GM21723 (cell line): ENCODE results near the gene UNC5B.
"Not testable (repeated sequence)": the region's sequence is repeated elsewhere in the genome, so short reads cannot be mapped to it uniquely, and the experiment has no call there.

Experiments
- ATAC-seq: cut with Tn5 transposase; IDR thresholded peaks from one replicate; pipeline ENCODE4 v1.9.1; 2021; ENCODE audit warnings: mild to moderate bottlenecking, moderate library complexity; ENCODE audit not compliant: unreplicated experiment

UNC5B gene

DNA sequence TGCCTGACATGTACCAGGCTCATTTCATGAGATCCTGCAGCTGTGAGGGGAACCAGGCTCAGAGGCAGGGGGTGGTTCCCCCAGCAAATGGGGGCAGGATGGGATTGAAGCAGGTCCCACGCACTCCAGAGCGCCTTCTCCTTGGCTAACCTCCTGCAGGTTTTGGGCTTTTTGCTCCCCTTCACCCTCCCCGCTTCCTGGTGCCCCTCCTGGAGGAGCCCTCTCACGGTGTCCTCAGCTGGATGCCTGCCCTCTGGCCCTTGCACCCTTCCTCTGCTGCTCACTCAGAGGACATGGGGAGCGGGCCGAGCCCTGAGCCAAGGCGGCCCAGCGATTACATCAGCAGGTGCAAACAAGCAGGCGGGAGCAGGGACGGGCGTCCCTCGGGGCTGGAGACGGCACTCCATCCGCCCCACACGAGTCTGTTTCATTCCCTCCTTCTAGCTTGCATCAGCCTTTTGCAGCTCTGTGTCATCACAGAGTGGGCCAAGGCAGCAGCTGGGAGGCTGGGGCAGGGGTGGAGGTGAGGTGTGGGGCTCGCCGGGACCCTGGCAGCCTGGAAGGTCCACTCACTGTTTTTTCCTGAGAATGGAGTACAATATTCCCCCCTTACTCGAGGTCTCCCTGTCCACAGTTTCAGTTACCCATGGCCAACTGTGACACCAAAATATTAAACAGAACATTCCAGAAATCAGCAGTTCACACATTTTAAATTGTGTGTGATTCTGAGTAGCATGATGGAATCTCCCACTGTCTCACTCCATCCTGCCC, 54.0 kb downstream of the UNC5B start:
- no peak for ATAC-seq

DNA sequence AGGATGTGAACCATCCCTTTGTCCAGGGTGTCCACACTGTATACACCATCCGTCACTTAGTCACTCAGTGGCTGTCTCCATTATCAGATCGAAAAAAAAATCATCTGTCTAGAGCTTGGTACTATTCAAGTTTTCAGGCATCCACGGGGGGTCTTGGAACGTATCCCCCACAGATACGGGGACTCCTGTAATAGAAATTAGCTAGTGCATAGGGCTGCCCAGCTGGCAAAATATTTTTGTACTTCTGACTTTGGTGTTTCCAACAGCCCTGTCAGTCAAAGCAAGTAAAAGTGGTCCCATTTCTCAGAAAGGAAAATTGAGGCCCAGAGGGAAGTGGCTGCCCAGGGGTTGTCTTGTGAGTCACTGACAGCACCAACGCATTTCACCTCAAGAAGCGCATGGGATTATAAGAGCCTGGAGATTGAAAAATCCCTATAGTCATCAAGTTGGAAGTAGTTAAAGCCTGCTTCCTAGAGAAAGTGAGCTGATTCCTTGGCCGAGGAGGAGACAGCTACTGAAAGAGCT, 54.6 kb downstream of the UNC5B start:
- no peak for ATAC-seq

DNA sequence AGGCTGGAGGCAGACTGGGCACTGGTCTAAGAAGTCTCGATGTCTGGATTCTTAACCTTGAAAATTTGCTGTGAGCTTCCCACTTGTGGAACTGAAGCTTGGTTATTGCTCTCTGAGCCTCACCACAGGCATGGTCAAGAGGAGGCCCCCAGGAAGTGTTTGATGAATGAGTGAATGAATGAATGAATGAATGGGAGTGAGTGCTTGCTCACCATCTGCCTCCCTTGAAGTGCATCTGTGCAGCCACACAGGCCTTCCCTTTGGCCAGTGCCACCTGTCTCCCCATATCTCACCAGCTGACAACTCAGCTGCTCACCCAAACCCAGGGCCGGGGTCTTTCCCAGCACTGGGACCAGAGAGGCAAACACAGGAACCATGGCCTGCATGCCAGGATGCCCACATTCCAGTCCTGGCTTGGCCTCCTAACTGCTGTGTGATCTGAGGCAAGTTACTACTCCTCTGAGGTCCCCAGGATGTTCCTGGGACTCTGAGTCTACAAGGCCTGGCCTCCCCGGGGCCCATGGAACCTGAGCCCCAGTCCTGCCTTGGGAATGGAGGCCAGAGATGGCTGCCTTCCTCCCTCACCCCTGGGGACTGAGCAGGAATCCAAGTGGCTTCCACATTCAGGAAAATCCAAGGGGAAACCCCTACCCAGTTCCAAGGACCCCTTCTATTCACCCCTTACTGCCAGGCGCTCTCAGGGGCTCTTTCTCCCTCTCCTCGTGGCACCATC, 55.3 kb downstream of the UNC5B start:
- ATAC-seq: no peak

DNA sequence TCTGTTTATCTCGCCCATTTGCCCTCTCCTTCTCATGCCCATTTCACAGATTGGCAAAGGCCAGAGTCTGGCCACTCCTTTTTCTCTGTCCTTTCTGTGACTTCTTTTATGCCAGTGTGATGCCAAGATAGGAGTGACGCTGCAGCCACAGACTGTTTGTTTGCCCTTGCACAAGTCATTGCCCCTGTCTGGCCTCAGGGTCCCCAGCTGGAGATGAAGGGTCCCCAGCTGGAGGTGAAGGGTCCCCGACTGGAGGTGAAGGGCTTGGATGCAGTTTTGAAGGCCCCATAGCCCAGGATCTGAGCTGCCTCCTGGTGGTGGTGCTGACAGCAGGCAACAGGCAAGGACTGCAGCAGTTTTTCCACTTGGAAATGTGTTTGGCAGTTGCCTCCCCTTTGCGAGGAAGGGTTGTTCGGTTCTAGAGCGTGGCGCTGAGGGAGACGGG, 55.9 kb downstream of the UNC5B start:
- ATAC-seq: no peak

DNA sequence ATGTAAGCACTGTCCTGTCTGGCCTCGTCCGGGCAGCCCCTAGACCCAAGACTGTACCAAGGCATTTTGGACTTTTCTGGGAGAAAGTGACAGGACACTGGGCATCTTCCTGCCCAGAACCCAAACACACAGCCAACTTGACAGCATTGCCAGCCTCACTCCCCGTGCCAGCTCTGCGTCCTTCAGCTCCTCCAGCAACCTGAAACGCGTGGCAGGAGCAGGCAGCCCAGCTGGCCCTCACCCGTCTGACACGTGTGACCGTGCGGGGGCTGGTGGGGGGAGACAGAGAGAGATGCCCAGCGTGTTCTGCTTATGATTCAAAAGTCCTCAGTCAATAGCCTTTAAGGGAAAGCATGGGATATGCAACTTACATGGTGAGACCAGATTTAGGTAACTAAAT, 56.4 kb downstream of the UNC5B start:
- no peak for ATAC-seq

DNA sequence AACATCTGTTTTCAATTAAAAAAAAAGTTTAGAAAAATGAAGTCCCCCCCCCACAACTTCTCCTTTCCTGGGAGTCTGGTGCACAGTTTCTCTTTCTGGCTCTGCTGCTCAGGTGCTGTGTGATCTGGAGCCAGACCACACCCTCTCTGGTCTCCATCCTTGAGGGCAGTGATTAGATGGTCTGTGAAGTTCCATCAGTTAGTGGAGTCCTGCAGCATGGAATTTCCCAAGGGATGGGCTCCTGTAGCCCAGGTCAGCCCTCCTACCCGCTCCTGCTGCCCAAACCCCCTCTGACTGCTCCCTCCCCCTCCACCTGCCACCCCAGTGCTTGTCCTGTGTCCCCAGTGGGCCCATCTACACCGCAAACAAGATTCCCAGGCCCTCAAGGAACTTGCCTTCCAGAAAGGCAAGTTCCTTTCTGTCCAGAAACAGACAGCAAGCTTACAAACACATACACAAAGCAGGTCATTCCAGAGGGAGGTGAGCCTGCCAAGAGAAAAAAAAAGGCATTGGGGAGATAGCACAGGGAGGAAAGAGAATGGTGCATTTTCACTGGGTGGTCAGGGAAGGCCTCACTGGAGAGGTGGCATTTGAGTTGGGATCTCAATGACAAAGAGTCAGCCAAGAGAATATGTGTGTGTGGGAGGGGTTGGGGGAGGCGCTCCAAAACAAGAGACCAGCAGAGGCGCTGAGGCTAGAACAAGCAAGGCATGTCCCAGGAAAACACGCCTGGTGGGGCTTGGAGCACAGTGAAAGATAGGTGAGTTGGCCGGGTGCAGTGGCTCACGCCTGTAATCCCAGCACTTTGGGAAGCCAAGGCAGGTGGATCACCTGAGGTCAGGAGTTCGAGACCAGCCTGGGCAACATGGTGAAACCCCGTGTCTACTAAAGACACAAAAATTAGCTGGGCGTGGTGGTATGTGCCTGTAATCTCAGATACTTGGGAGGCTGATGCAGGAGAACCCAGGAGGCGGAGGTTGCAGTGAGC, 57.2 kb downstream of the UNC5B start:
- no peak for ATAC-seq

DNA sequence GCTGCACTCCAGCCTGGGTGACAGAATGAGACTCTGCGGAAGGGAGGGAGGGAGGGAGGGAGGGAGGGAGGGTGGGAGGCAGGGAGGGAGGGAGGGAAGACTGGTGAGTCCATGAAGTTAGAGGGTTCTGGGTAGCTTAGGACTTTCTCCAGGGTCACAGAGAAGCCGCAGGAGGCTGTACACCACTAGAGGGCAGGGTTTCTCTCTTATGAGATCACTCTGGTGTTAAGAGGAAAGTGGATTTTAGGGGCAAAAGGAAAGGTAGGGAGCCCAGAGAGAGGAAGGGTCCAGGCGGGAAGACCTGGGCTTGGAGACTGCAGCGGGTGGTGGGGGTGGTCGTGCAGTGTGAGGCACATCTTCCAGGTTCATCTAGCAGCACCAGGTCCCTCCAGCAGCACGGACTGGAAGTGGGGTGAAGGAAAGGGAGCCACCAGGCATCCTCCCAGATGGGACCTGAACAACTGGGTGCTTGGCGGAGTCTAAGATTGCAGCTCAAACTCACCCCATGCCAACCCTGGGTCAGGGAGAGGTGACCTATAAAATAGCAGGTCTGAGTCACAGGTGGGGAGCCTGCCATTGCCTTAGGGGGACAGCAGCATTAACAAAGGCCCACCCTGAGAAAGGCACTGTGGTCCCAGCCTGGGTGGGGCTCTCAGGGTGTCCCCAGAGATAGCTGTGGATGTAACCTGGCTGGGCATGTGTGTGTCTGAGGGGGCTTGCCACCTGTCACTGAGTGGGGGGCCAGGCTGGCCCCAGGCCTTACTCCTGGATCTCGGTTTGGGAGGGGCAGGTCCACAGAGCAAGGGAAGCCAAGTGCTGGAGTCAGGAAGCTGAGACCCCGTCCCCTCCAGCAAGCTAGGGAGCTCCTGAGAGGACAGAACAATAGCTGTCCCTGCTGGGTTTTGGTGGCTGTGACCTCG, 58.2 kb downstream of the UNC5B start:
- no peak for ATAC-seq

DNA sequence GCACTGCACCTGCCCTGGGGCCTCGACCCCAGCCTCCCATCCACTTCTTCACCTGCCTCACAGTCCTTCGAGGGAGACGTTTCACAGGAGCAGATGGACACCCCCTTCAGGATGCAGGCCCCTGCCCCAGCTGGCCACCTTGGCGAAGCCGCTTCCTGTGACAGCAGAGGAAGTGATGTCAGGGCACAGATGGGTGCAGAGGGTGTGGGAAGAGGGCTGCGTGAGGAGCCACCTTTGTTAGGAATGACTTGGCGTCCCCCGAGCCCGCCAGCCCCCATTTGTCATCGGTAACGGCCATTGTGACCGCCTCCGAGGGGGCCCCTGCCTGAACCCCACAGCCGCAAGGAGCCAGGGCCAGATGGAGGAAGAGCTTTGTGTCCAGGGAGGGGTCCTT, 59.3 kb downstream of the UNC5B start:
- no peak for ATAC-seq

DNA sequence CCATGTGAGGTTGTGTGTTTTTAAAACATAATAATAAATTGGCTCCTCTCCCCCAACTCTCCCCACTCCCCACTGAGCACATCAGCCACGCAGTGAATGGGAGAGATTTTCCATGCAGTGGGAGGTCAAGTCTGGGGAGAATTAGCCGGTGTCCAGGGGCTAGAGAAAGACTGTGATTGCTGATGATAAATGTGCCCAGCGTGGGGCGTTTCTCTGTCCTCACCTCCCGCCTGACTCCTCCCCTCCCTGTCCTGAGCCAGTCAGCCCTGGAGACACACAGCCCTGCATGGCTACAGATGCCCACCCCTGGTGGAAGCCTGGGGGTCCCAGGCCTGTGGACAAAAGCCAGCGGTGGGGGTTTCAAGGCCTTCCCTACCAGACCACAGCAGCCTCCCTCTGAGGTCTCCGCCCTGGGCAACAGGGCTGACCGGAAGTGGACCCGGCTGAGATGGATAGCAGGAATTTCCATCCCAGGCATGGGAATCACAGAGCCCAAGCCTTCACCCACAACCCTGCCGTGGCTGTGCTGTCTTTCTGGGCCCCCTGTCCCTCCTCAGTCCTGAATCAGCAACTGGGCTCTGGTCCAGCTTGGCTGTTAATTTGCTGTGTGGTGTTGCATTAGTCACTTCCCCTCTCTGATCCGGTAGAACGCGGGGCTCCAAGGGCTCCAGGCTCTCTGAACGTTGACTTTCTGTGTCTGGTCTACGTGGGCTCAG, 59.8 kb downstream of the UNC5B start:
- no peak for ATAC-seq

DNA sequence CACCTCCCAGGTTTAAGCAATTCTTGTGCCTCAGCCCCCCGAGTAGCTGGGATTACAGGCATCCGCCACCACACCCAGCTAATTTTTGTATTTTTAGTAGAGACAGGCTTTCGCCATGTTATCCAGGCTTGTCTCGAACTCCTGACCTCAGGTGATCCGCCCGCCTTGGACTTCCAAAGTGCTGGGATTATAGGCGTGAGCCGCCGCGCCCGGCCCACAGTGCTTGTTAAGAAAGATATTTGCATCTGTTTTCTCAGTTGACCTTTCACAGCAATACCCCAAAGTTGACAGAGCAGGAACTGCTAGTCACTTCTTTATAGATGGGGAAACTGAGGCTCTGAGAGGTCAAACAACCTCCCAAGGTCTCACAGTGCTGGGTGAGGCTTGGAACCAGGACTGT, 60.6 kb downstream of the UNC5B start:
- not testable (repeated sequence) for ATAC-seq

DNA sequence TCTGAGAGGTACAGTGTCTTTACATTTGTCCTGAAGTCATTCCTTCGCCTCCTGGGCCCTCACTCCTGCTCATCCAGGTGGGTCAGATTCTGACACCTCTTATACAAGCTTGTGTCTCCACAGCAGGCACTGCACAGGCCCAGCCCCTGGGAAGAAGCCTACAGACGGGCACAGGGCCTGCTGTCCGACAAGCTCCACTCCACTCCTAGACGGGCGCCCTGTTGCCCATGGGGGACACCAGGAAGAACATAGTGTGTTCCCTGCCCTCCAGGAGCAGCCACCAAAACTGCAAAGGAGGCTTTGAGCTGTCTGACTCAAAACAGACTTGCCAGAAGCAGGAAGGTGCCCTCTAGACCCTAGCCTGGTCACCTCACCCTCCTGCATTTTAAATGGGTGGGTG, 61.1 kb downstream of the UNC5B start:
- ATAC-seq: no peak

DNA sequence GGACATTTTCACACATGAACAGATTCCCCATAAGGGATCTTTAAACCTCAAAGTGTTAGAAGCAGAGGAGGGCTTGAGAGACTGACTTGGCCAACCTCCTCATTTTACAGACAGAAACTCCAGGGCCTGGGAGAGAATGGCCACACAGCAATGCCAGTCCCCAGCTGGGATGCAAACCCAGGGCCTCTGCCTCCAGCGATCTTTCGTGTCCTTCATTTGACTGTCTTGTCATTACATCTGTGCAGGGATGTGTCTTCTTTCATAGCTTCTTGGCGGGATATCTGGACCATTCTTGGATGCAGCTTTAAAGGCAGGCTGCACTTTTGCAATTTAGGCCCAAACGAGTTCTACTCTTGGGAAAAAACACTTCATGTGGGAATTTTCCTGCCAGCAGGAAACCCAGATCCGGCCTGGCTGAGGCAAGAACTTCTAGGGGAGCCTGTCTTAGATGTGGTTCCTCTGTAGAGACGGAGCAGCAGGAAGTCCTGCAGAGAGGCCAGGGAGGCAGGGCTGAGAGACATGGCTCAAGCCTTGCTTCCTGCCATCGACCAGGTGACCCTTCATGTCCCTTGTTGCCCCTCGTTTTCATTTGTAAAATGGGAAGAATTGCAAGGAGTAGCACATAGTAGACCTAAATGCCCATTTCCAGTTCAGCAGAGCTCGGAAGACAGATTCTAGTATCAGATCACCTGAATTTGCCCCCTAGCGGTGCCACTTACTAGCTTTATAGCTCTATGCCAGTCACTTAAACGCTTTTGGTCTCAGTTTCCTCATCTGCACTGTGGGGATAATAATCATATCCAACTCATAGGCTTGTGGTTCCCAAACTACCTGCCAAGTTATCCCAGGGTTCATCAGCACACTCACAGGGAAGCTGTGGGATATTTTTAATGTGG, 62.8 kb downstream of the UNC5B start:
- ATAC-seq: no peak

DNA sequence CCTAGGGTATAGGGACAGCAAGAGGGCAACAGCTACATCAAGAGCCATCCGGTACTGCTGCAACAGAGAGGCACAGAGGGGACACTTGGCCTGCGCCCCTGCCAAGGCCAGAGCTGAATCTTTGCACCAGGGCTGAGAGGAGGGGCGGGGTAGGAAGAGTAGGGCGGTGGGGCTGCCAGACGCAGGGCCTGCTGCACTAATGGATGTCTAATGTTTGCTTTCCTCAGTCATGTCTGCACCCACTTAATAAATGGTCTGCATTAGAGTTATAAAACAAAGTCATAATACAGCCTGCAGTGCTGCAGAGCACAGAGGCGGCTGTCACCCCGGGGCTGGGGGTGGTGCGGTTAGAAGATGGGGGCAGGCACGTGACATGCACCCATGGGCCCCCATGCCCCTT, 64.5 kb downstream of the UNC5B start:
- no peak for ATAC-seq

DNA sequence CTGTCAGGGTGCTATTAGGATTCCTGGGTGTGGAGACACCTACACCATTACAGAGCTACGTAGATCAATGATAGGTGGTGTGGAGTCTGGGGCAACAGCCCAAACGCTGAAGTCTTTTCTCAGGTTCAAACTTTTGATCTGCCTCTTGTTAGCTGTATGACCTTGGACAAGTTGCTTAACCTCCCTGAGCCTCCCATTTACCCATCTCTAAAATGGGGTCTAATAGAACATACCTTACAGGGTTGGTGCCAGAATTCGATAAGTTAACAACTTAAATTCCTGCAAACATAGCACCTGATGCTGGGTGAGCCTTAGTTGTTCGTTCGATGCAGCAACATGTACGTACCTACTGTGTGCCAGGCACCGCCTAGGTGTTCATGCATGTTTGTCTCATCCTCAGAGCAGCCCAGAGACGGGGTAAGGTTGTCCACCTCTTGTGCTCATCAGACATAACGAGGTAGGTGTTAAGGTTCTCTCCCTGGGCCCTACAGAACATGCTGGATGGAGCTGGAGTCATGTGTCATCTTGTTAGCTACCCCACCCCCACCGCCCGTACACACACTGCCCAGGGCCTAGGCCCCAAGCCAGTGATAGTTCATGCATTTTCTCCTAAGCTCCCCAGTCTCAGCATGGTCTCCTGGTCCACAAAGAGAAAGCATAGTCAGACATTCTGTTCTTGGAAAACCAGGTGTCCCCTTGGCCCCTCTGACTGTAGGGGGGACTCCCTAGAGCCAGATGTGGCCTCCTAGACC, 65.7 kb downstream of the UNC5B start:
- ATAC-seq: no peak

DNA sequence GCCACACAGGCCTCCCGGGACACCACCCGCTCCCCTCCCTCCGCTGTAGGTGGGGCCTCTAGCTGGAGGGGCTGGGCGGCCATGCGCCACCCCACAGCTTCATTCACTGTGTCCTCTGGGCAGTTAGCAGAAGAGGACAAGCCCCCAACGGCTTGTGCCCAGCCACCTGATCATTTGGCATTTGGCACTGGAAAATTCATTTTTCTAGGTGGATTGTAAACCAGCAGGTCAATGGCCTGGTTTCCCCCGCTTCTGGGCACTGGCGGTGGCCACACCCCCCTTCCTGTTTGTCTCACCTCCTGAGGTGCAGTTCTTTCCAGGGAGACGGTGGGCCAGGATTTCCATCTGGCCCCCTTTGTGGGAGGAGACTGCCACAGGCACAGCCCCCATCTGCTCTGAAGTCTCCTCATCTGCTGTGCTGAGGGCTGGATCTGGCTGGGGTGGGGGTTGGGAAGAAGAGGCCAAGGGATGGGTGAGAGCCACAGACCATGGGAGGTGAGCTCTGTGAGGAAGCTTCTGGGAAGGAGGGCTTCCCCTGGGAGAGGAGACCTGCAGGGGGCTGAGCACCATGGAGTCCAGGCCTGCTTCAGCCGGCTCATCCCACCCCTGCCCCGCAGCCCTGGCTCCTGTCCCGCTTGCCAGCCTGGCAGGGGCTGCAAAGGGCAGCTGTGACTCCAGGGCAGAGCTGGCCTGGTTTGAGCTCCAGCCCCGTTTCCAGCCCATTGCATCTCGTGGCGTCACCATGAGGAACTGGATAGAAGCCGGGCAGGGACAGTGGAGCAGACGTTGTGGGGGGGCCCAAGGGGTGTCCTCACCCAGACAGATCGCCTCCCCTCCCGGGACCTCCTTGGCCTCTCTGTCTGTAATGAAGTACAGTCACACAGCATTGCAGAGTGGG, 66.6 kb downstream of the UNC5B start:
- ATAC-seq: no peak

DNA sequence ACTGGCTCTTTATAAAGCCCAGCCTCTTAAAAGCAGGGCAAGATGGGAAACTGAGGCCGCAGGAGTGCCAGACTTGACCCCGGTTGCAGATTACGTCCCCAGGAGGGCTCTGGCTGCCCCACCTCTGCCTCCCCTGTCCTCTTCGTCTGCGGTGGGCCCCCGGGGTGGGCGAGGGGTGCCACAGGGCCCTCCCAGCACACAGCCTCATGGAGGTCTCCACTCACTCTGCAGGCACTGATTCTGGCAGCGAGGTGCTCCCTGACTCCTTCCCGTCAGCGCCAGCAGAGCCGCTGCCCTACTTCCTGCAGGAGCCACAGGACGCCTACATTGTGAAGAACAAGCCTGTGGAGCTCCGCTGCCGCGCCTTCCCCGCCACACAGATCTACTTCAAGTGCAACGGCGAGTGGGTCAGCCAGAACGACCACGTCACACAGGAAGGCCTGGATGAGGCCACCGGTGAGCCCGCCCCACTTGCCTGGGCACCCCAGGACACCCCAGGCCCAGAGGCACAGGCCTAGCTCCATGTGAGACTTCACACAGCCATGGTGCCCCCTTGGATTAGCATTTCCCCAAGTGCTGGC, 67.3 kb downstream of the UNC5B start:
- ATAC-seq: no peak
